ENCODE data around the gene ING3. TPM values are rescaled to one million over a fixed set of nuclear protein-coding genes. Genes with fewer than 3 reads are reported as not detected.
"Not testable (repeated sequence)": the region's sequence is repeated elsewhere in the genome, so short reads cannot be mapped to it uniquely, and the experiment has no call there.

Gene ING3
- total RNA-seq, 2 experiments from 2014 or later: 12.5 to 22.2 TPM

DNA sequence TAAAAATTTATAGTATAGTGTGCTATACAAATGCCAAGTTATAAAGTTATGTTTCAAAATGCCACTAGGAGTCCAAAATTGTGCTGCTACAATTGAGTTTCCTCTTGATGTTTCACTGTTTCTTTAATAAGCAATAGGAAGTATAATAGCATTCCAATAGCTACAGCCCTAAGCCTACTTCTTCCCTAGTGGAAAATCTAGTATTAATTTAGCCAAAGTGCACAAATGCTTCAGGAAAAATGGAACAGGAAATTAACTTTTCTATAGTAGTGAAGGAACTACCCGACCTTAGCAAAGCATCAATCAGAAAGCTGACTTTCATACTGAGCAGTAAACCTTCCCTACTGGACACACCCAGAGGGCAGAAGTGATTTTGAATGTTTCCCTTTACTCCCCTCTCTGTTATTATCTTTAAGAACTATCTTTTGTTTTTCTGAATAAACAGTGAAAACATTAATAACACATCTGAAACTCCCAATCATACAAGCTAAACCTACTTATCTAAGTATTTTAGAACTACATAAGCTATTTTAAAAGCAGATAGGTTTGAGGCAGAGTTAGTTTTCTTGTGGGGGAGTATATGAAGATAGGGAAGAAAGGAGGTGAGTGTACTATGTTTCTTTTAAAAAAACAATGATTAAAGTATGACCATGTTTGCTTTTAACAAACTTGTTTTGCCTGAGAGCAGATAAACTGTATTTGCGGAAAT, 51.6 kb downstream of the ING3 start:
- Histone ChIP-seq H2AFZ (ENCODE audit: low read length) (no peak overlapping the region), H3K4me1 (ENCODE audit: insufficient read depth, low read length, poor library complexity, severe bottlenecking) (no peaks in the 10 kb centered on the region), H3K27ac (ENCODE audit: low read depth, low read length, poor library complexity, severe bottlenecking) (no peak overlapping the region), H3K9me3 (ENCODE audit: low read length) (no peaks in the 10 kb centered on the region), H3K4me2 (ENCODE audit: low read length) (no peak overlapping the region), H3K4me3 (ENCODE audit: low read depth, low read length, poor library complexity, severe bottlenecking) (no peak overlapping the region), H4K20me1 (ENCODE audit: insufficient read depth, low read length) (no peaks in the 10 kb centered on the region), H3K9me2 (ENCODE audit: insufficient read depth, low read length) (no peaks in the 10 kb centered on the region), H3K79me2 (ENCODE audit: insufficient read depth, low read depth, low read length) (no peaks in the 10 kb centered on the region), H3K36me3 (ENCODE audit: insufficient read depth, low read length) (no peaks in the 10 kb centered on the region)
- ChIA-PET POLR2A (interaction anchor here (1.6 kb wide), 1 partner anchor 17 kb away, joined by 3 read pairs; no protein-coding TSS in a partner anchor), CTCF (ENCODE audit: unreplicated experiment) (no interaction called here)
- no TSS peak for BruUV-seq (replicated peaks)
- DNase-seq (ENCODE audit: low spot score): no peak
- TF ChIP-seq, protein P1, sequence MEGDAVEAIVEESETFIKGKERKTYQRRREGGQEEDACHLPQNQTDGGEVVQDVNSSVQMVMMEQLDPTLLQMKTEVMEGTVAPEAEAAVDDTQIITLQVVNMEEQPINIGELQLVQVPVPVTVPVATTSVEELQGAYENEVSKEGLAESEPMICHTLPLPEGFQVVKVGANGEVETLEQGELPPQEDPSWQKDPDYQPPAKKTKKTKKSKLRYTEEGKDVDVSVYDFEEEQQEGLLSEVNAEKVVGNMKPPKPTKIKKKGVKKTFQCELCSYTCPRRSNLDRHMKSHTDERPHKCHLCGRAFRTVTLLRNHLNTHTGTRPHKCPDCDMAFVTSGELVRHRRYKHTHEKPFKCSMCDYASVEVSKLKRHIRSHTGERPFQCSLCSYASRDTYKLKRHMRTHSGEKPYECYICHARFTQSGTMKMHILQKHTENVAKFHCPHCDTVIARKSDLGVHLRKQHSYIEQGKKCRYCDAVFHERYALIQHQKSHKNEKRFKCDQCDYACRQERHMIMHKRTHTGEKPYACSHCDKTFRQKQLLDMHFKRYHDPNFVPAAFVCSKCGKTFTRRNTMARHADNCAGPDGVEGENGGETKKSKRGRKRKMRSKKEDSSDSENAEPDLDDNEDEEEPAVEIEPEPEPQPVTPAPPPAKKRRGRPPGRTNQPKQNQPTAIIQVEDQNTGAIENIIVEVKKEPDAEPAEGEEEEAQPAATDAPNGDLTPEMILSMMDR (conservative IDR thresholded peaks at IDR 0.05; ENCODE audit: low read length): no peak
- TF ChIP-seq EZH2phosphoT487 (IDR thresholded peaks at IDR 0.05; ENCODE audit: borderline replicate concordance, low read depth, low read length): no peak
- intact Hi-C loops (cut with micrococcal nuclease; ENCODE audit: unreplicated experiment): no loop called here

GRCh38 chr7:121002757-121003200, 52.2 kb downstream of the ING3 start:
- TF ChIP-seq, protein P1 (conservative IDR thresholded peaks at IDR 0.05; ENCODE audit: low read length): no peak
- no peak for TF ChIP-seq EZH2phosphoT487 (IDR thresholded peaks at IDR 0.05; ENCODE audit: borderline replicate concordance, low read depth, low read length)
- Histone ChIP-seq H3K4me1 (ENCODE audit: insufficient read depth, low read length, poor library complexity, severe bottlenecking) (no peaks in the 10 kb centered on the region), H4K20me1 (ENCODE audit: insufficient read depth, low read length) (no peaks in the 10 kb centered on the region), H3K36me3 (ENCODE audit: insufficient read depth, low read length) (no peaks in the 10 kb centered on the region), H3K4me2 (ENCODE audit: low read length) (no peak overlapping the region), H3K9me3 (ENCODE audit: low read length) (no peaks in the 10 kb centered on the region), H3K79me2 (ENCODE audit: insufficient read depth, low read depth, low read length) (no peaks in the 10 kb centered on the region), H2AFZ (ENCODE audit: low read length) (no peak overlapping the region), H3K27ac (ENCODE audit: low read depth, low read length, poor library complexity, severe bottlenecking) (no peak overlapping the region), H3K9me2 (ENCODE audit: insufficient read depth, low read length) (no peaks in the 10 kb centered on the region), H3K4me3 (ENCODE audit: low read depth, low read length, poor library complexity, severe bottlenecking) (no peak overlapping the region)
- no TSS peak for BruUV-seq (replicated peaks)
- ChIA-PET POLR2A (interaction anchor here (1.6 kb wide), 1 partner anchor 18 kb away, joined by 3 read pairs; no protein-coding TSS in a partner anchor), CTCF (ENCODE audit: unreplicated experiment) (no interaction called here)
- DNase-seq (ENCODE audit: low spot score): no peak
- intact Hi-C loops (cut with micrococcal nuclease; ENCODE audit: unreplicated experiment): no loop called here

- ChIA-PET CTCF (ENCODE audit: unreplicated experiment) (no interaction called here), POLR2A (no interaction called here)
- H3K27ac ChIP-seq (ENCODE audit: low read depth, low read length, poor library complexity, severe bottlenecking): no peak overlapping the region
- H2AFZ ChIP-seq (ENCODE audit: low read length): no peak overlapping the region
- no peaks in the 10 kb centered on the region for H4K20me1 ChIP-seq (ENCODE audit: insufficient read depth, low read length)
- BruUV-seq (replicated peaks): no TSS peak
- no peaks in the 10 kb centered on the region for H3K79me2 ChIP-seq (ENCODE audit: insufficient read depth, low read depth, low read length)
- no peak overlapping the region for H3K4me3 ChIP-seq (ENCODE audit: low read depth, low read length, poor library complexity, severe bottlenecking)
- H3K9me2 ChIP-seq (ENCODE audit: insufficient read depth, low read length): no peaks in the 10 kb centered on the region
- H3K36me3 ChIP-seq (ENCODE audit: insufficient read depth, low read length): no peaks in the 10 kb centered on the region
- DNase-seq (ENCODE audit: low spot score): no peak
- TF ChIP-seq, protein P1 (conservative IDR thresholded peaks at IDR 0.05; ENCODE audit: low read length): no peak
- no peak for TF ChIP-seq EZH2phosphoT487 (IDR thresholded peaks at IDR 0.05; ENCODE audit: borderline replicate concordance, low read depth, low read length)
- intact Hi-C loops (cut with micrococcal nuclease; ENCODE audit: unreplicated experiment): no loop called here
- no peaks in the 10 kb centered on the region for H3K9me3 ChIP-seq (ENCODE audit: low read length)
- no peak overlapping the region for H3K4me2 ChIP-seq (ENCODE audit: low read length)
- H3K4me1 ChIP-seq (ENCODE audit: insufficient read depth, low read length, poor library complexity, severe bottlenecking): no peaks in the 10 kb centered on the region
These were observed 53.6 kb downstream of the ING3 start for GRCh38 chr7:121003986-121004685.

GRCh38 chr7:121005058-121005457, 54.5 kb downstream of the ING3 start:
- POLR2A ChIA-PET; H3K79me2 ChIP-seq (ENCODE audit: insufficient read depth, low read depth, low read length); DNase-seq (ENCODE audit: low spot score): not testable (repeated sequence)

More at GRCh38 chr7:121005058-121005457, 54.5 kb downstream of the ING3 start:
- H3K27ac ChIP-seq (ENCODE audit: low read depth, low read length, poor library complexity, severe bottlenecking); H3K36me3 ChIP-seq (ENCODE audit: insufficient read depth, low read length); H2AFZ ChIP-seq (ENCODE audit: low read length); BruUV-seq (replicated peaks); H3K4me3 ChIP-seq (ENCODE audit: low read depth, low read length, poor library complexity, severe bottlenecking); H3K9me2 ChIP-seq (ENCODE audit: insufficient read depth, low read length); H4K20me1 ChIP-seq (ENCODE audit: insufficient read depth, low read length); H3K4me1 ChIP-seq (ENCODE audit: insufficient read depth, low read length, poor library complexity, severe bottlenecking); CTCF ChIA-PET (ENCODE audit: unreplicated experiment); intact Hi-C loops (cut with micrococcal nuclease; ENCODE audit: unreplicated experiment); H3K9me3 ChIP-seq (ENCODE audit: low read length); H3K4me2 ChIP-seq (ENCODE audit: low read length): not testable (repeated sequence)

Data from OCI-LY7 (cell line).